SK-N-SH treated with all-trans-retinoic acid at 6 μM for 48 hours (cell line): ENCODE data around the gene HDGFL2.

Source experiments
- ATAC-seq: fragments of 200-7000 bp; cut with Tn5 transposase; 3 replicates; pipeline ENCODE4 v1.9.1; 2020; ENCODE audit warnings: mild to moderate bottlenecking, moderate library complexity
- CSDC2 ChIP-seq: fragments of 250-450 bp; sonication (Bioruptor Pico); IDR thresholded peaks from 2 replicates; pipeline ENCODE4 v1.5.0; 2020; ENCODE audit warnings: mild to moderate bottlenecking, moderate library complexity
- CSRNP3 ChIP-seq: fragments of 250-450 bp; sonication (Bioruptor Pico); IDR thresholded peaks from 2 replicates; pipeline ENCODE4 v1.5.1; 2021; ENCODE audit warnings: mild to moderate bottlenecking, moderate library complexity
- ESRRG ChIP-seq: fragments of 250-450 bp; sonication (Bioruptor Pico); IDR thresholded peaks from 2 replicates; pipeline ENCODE4 v1.6.1; 2021; ENCODE audit warnings: mild to moderate bottlenecking
- GLIS3 ChIP-seq: fragments of 250-450 bp; sonication (Bioruptor Pico); IDR thresholded peaks from 2 replicates; pipeline ENCODE4 v1.5.0; 2020; ENCODE audit warnings: mild to moderate bottlenecking, moderate library complexity
- OSR1 ChIP-seq: fragments of 250-450 bp; sonication (Bioruptor Pico); IDR thresholded peaks from 2 replicates; pipeline ENCODE4 v1.8.0; 2022; ENCODE audit warnings: moderate library complexity, mild to moderate bottlenecking, inconsistent platforms
- PATZ1 ChIP-seq: fragments of 250-450 bp; sonication (Bioruptor Pico); IDR thresholded peaks from 2 replicates; pipeline ENCODE4 v1.8.0; 2020; ENCODE audit warnings: mild to moderate bottlenecking, moderate library complexity, borderline replicate concordance
- PPARA ChIP-seq: fragments of 250-450 bp; sonication (Bioruptor Pico); IDR thresholded peaks from 2 replicates; pipeline ENCODE4 v1.5.0; 2020; ENCODE audit warnings: mild to moderate bottlenecking, borderline replicate concordance
- RARB ChIP-seq: fragments of 250-450 bp; sonication (Bioruptor Pico); IDR thresholded peaks from 2 replicates; pipeline ENCODE4 v1.8.0; 2021; ENCODE audit warnings: mild to moderate bottlenecking, moderate library complexity
- SNAI2 ChIP-seq: fragments of 250-450 bp; sonication (Bioruptor Pico); IDR thresholded peaks from 2 replicates; pipeline ENCODE4 v1.5.0; 2020; ENCODE audit warnings: mild to moderate bottlenecking, moderate library complexity
- TCF4 ChIP-seq: fragments of 250-450 bp; sonication (Bioruptor Pico); IDR thresholded peaks from 2 replicates; pipeline ENCODE4 v1.8.0; 2021; ENCODE audit warnings: mild to moderate bottlenecking, moderate library complexity, borderline replicate concordance
- TOX ChIP-seq: fragments of 250-450 bp; sonication (Bioruptor Pico); IDR thresholded peaks from 2 replicates; pipeline ENCODE4 v1.8.0; 2021; ENCODE audit warnings: mild to moderate bottlenecking, moderate library complexity, borderline replicate concordance
- ZFP3 ChIP-seq: fragments of 250-450 bp; sonication (Bioruptor Pico); IDR thresholded peaks from 2 replicates; pipeline ENCODE4 v1.5.0; 2020; ENCODE audit warnings: mild to moderate bottlenecking, moderate library complexity
- ZNF565 ChIP-seq: fragments of 450-650 bp; formaldehyde crosslinking; conservative IDR thresholded peaks from 2 replicates; pipeline ENCODE4 v1.5.0; 2020; ENCODE audit warnings: low read depth, mild to moderate bottlenecking, moderate library complexity
- ZNF70 ChIP-seq: fragments of 450-650 bp; formaldehyde crosslinking; IDR thresholded peaks from 2 replicates; pipeline ENCODE4 v1.5.0; 2020; ENCODE audit warnings: mild to moderate bottlenecking, moderate library complexity
- ZNF8 ChIP-seq: fragments of 450-650 bp; formaldehyde crosslinking; IDR thresholded peaks from 2 replicates; pipeline ENCODE4 v1.5.0; 2020; ENCODE audit warnings: mild to moderate bottlenecking, moderate library complexity
- TF ChIP-seq, protein P1 (sequence below): fragments of 250-450 bp; sonication (Bioruptor Pico); IDR thresholded peaks from 2 replicates; pipeline ENCODE4 v1.5.0; 2020; ENCODE audit warnings: mild to moderate bottlenecking, moderate library complexity
- TF ChIP-seq, protein P2 (sequence below): fragments of 250-450 bp; sonication (Bioruptor Pico); IDR thresholded peaks from 2 replicates; pipeline ENCODE4 v1.8.0; 2021; ENCODE audit warnings: low read depth, mild to moderate bottlenecking, moderate library complexity, borderline replicate concordance

Gene HDGFL2

GRCh38 chr19:4464815-4465581 lies 7.1 kb upstream of the HDGFL2 start (continued):
- TF ChIP-seq GLIS3 (no peak), ZNF70 (no peak), CSRNP3 (CRISPR knock-in tag) (no peak), ESRRG (CRISPR knock-in tag) (no peak), CSDC2 (CRISPR knock-in tag) (no peak), TCF4 (CRISPR knock-in tag) (no peak), TOX (no peak), ZFP3 (CRISPR knock-in tag) (no peak), ZNF565 (CRISPR knock-in tag) (no peak), RARB (CRISPR knock-in tag) (no peak), PPARA (CRISPR knock-in tag) (no peak)

GRCh38 chr19:4467835-4468234 lies 4.3 kb upstream of the HDGFL2 start:
- no peak for ATAC-seq
- TF ChIP-seq ZFP3 (CRISPR knock-in tag) = no peak
- TF ChIP-seq CSRNP3 (CRISPR knock-in tag) = no peak
- TF ChIP-seq, all 23 proteins: peak for 0

- TF ChIP-seq, protein P1, sequence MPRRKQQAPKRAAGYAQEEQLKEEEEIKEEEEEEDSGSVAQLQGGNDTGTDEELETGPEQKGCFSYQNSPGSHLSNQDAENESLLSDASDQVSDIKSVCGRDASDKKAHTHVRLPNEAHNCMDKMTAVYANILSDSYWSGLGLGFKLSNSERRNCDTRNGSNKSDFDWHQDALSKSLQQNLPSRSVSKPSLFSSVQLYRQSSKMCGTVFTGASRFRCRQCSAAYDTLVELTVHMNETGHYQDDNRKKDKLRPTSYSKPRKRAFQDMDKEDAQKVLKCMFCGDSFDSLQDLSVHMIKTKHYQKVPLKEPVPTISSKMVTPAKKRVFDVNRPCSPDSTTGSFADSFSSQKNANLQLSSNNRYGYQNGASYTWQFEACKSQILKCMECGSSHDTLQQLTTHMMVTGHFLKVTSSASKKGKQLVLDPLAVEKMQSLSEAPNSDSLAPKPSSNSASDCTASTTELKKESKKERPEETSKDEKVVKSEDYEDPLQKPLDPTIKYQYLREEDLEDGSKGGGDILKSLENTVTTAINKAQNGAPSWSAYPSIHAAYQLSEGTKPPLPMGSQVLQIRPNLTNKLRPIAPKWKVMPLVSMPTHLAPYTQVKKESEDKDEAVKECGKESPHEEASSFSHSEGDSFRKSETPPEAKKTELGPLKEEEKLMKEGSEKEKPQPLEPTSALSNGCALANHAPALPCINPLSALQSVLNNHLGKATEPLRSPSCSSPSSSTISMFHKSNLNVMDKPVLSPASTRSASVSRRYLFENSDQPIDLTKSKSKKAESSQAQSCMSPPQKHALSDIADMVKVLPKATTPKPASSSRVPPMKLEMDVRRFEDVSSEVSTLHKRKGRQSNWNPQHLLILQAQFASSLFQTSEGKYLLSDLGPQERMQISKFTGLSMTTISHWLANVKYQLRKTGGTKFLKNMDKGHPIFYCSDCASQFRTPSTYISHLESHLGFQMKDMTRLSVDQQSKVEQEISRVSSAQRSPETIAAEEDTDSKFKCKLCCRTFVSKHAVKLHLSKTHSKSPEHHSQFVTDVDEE = no peak
- TF ChIP-seq GLIS3 (no peak), ZNF8 (CRISPR knock-in tag) (no peak), RARB (CRISPR knock-in tag) (no peak), PATZ1 (CRISPR knock-in tag) (no peak)
- TF ChIP-seq, protein P2, sequence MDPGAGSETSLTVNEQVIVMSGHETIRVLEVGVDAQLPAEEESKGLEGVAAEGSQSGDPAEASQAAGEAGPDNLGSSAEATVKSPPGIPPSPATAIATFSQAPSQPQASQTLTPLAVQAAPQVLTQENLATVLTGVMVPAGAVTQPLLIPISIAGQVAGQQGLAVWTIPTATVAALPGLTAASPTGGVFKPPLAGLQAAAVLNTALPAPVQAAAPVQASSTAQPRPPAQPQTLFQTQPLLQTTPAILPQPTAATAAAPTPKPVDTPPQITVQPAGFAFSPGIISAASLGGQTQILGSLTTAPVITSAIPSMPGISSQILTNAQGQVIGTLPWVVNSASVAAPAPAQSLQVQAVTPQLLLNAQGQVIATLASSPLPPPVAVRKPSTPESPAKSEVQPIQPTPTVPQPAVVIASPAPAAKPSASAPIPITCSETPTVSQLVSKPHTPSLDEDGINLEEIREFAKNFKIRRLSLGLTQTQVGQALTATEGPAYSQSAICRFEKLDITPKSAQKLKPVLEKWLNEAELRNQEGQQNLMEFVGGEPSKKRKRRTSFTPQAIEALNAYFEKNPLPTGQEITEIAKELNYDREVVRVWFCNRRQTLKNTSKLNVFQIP (CRISPR knock-in tag) = no peak
- ATAC-seq = peak; percentile 91
Observed at GRCh38 chr19:4471403-4472173, 509 bp upstream of the HDGFL2 start.

DNA sequence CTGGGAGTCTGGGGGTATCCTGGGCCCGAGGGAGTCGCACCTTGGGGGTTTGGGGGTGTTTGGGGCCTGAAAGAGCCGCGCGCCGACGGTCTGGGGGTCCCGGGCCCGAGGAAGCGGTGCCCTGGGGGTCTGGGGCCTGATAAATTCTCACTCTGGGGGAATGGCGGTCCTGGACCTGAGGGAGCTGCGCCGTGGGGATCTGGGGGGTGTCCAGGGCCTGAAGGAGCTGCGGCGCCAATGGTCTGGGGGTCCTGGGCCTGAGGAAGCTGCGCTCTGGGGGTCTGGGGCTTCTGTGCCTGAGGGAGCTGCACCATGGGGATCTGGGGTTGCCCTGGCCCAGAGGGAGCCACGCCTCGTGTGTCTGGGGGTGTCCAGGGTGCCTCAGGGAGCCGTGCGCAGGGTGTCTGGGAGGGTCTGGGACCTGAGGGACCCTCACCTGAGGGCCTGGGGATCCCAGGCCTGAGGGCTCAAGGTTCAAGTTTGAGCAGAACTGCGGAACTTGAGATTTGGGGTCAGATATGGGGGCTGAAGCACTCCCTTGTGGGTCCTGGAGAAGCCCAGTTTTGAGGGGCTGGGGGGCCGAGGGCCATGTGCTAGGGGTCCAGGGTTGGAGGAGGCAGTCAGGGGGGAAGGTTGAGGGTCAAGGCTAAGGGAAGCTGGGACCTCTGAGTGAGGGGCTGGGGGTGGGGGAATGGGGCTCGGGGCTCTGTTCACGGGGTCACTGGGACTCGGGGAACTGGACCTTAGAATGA lies 1.1 kb downstream of the HDGFL2 start:
- ATAC-seq = no peak
- TF ChIP-seq GLIS3 (no peak), PATZ1 (CRISPR knock-in tag) (no peak), ZNF70 (no peak), TOX (no peak), PPARA (CRISPR knock-in tag) (no peak), OSR1 (CRISPR knock-in tag) (no peak), ZNF8 (CRISPR knock-in tag) (no peak), SNAI2 (CRISPR knock-in tag) (no peak)
- TF ChIP-seq, protein P1 = no peak
